Cortex of kidney (tissue), 1 donor: ENCODE measurements around the gene SKIDA1.
"Not testable (repeated sequence)": the region's sequence is repeated elsewhere in the genome, so short reads cannot be mapped to it uniquely, and the experiment has no call there.

Experiments
- DNase-seq: peaks from one replicate; lab custom pipeline; 2025; lab: John Stamatoyannopoulos, UW

SKIDA1 gene

GRCh38 chr10:21525367-21526187 is at the start of gene SKIDA1:
Gene SKIDA1 (minus strand): TSS chr10:21525682. CDS start chr10:21517822, 7,860 bp downstream.
- peak; percentile 86 for DNase-seq

GRCh38 chr10:21574514-21574913 is 49.0 kb upstream of the SKIDA1 start:
- not testable (repeated sequence) for DNase-seq

GRCh38 chr10:21572578-21572977 is 47.1 kb upstream of the SKIDA1 start:
- DNase-seq: no peak

GRCh38 chr10:21570761-21571521 is 45.5 kb upstream of the SKIDA1 start:
- DNase-seq: no peak

- DNase-seq: not testable (repeated sequence)
These were observed 33.5 kb upstream of the SKIDA1 start for GRCh38 chr10:21558984-21559383.

- no peak for DNase-seq
These were observed 31.0 kb upstream of the SKIDA1 start for GRCh38 chr10:21556527-21556926.

- DNase-seq: no peak
These were observed 27.2 kb upstream of the SKIDA1 start for GRCh38 chr10:21552638-21553037.

- DNase-seq: no peak
These were observed 21.8 kb upstream of the SKIDA1 start for GRCh38 chr10:21547246-21547645.

GRCh38 chr10:21540701-21541100 is 15.2 kb upstream of the SKIDA1 start:
- DNase-seq: not testable (repeated sequence)

GRCh38 chr10:21536874-21537273 is 11.4 kb upstream of the SKIDA1 start:
- no peak for DNase-seq

- not testable (repeated sequence) for DNase-seq
These were observed 10.5 kb upstream of the SKIDA1 start for GRCh38 chr10:21535976-21536375.

- DNase-seq: no peak
These were observed 10.0 kb upstream of the SKIDA1 start for GRCh38 chr10:21535494-21535965.

- no peak for DNase-seq
These were observed 9.4 kb upstream of the SKIDA1 start for GRCh38 chr10:21534604-21535493.

GRCh38 chr10:21534280-21534586 is 8.8 kb upstream of the SKIDA1 start:
- DNase-seq: no peak

GRCh38 chr10:21533467-21534279 is 8.2 kb upstream of the SKIDA1 start, which contains the start of gene MLLT10:
Gene MLLT10 (plus strand): TSS chr10:21534232. CDS start chr10:21534645, 413 bp downstream.
- peak; percentile 83 for DNase-seq

GRCh38 chr10:21532694-21533466 is 7.4 kb upstream of the SKIDA1 start:
- no peak for DNase-seq

GRCh38 chr10:21531164-21531563 is 5.7 kb upstream of the SKIDA1 start:
- no peak for DNase-seq

- DNase-seq: no peak
These were observed 5.2 kb upstream of the SKIDA1 start for GRCh38 chr10:21530641-21531040.

- DNase-seq: no peak
These were observed 4.7 kb upstream of the SKIDA1 start for GRCh38 chr10:21530168-21530567.
